Right renal pelvis (tissue), 4 donors: ENCODE data around the gene TMEM156. TPM values are rescaled to one million over a fixed set of nuclear protein-coding genes. Genes with fewer than 3 reads are reported as not detected.

Experiments used
- DNase-seq, 4 donors: peaks; one replicate each; pipeline ENCODE4 v3.0.0-alpha.2; 2013; ENCODE audit warnings: low read depth in 4 of 4, low spot score in 3 of 4, missing footprints in 1 of 4
- polyA plus RNA-seq, 4 donors: library from polyadenylated mRNA; unstranded; fragments of 120-200 nt; gene quantifications; one replicate each; pipeline ENCODE4 v1.2.1, GENCODE V29; 2013; ENCODE audit not compliant: insufficient read length in 4 of 4

The TMEM156 gene
- polyA plus RNA-seq, 4 donors, result 3.5 to 4.8 (median 4.0) TPM

GRCh38 chr4:38930707-38931106, 101.5 kb downstream of the TMEM156 start:
- DNase-seq, result no peak

- no peak for DNase-seq
These were observed 102.0 kb downstream of the TMEM156 start for GRCh38 chr4:38930204-38930603.

- no peak for DNase-seq
These were observed 103.2 kb downstream of the TMEM156 start for GRCh38 chr4:38928974-38929373.

GRCh38 chr4:38928568-38928967, 103.6 kb downstream of the TMEM156 start:
- DNase-seq, result no peak

- no peak for DNase-seq
These were observed 105.3 kb downstream of the TMEM156 start for GRCh38 chr4:38926896-38927295.

- DNase-seq, result no peak
These were observed 106.5 kb downstream of the TMEM156 start for GRCh38 chr4:38925492-38926413.

GRCh38 chr4:38924353-38924752, 107.9 kb downstream of the TMEM156 start:
- DNase-seq, result no peak

- no peak for DNase-seq
These were observed 108.5 kb downstream of the TMEM156 start for GRCh38 chr4:38923746-38924145.

- DNase-seq, result no peak
These were observed 111.1 kb downstream of the TMEM156 start for GRCh38 chr4:38921151-38921550.

- DNase-seq, result no peak
These were observed 111.5 kb downstream of the TMEM156 start for GRCh38 chr4:38920677-38921076.

- DNase-seq, result no peak
These were observed 112.0 kb downstream of the TMEM156 start for GRCh38 chr4:38920186-38920585.

- DNase-seq, result no peak
These were observed 112.7 kb downstream of the TMEM156 start for GRCh38 chr4:38919494-38919893.

- no peak for DNase-seq
These were observed 114.7 kb downstream of the TMEM156 start for GRCh38 chr4:38917481-38918025.

Other genes starting within 250 kb of the TMEM156 start
- 1 to 10 TPM in 1 of 4 donors, under 1 TPM in 3; 0.26 to 1.2 (median 0.89) TPM for gene TLR10, start 249.4 kb downstream of the TMEM156 start, polyA plus RNA-seq
- gene TLR1, start 227.6 kb downstream of the TMEM156 start, polyA plus RNA-seq, result 1 to 10 TPM; 3.7 to 5.9 (median 4.5) TPM
- gene TLR6, start 175.6 kb downstream of the TMEM156 start, polyA plus RNA-seq, result under 1 TPM; 0.44 to 1.00 (median 0.81) TPM
- gene FAM114A1, start 164.6 kb downstream of the TMEM156 start, polyA plus RNA-seq, result 10 to 100 TPM; 27.4 to 35.0 (median 31.3) TPM
- 10 to 100 TPM; 37.8 to 48.3 (median 46.6) TPM for gene KLHL5, start 29.8 kb upstream of the TMEM156 start, polyA plus RNA-seq
- gene WDR19, start 150.1 kb upstream of the TMEM156 start, polyA plus RNA-seq, result 10 to 100 TPM; 73.5 to 89.4 (median 79.8) TPM